ENCODE measurements around the gene GGT1. TPM values are rescaled to one million over a fixed set of nuclear protein-coding genes. Genes with fewer than 3 reads are reported as not detected.
A peak's percentile ranks its signal among the peaks of the same experiment; 100 is the strongest.

GGT1 gene
- total and polyA plus RNA-seq, 5 donors from 2014 or later = 12.9 to 23.4 (median 16.8) TPM

DNA sequence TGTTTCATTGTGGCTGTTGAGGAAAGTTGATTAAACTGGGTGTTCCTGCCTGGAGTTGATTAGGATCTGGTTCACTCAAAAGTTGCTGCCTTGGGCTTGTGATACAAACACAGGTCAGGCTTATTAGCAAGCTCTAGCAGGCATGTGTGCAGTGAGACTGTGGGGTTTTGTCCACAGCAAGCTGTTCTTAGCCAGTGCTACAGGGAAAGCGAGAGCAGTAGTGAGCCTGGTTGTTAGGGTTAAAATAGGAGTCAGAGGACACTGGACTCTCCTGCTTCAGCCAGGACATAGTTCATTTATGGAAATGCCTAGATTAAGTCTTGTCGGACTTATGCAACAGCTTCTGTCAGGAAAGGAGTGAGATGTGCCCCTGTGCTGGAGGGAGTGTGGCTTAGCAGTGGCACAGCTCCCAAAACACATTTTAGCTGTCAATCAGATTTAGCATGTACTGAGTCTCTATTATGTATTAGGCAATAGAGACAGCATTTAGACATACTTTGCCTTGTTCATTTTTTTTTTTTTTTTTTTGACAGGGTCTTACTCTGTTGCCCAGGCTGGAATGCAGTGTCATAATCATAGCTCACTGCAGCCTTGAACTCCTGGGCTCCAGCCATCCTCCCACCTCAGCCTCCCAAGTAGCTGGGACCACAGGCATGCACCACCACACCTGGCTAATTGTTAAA, 38.5 kb upstream of the GGT1 start:
- Mint-ChIP-seq H3K9me3 (no peaks in the 10 kb centered on the region), H3K27me3 (no peaks in the 10 kb centered on the region), H3K27ac (peak overlapping the region; percentile 5 to 79 (median 18)), H3K36me3 (peaks cover 22% of the 10 kb centered on the region), H3K4me3 (peak overlapping the region in 2 of 4 donors; percentile 13 to 19), H3K4me1 (peaks cover 10 to 59% (median 30%) of the 10 kb centered on the region in 4 donors)
- peaks cover 59% of the 10 kb centered on the region for H3K36me3 ChIP-seq (ENCODE audit: control insufficient read depth, insufficient read depth, low read length)
- no peak overlapping the region for H3K27ac ChIP-seq (ENCODE audit: insufficient read depth, low read length, poor library complexity, severe bottlenecking)
- peaks cover 16% of the 10 kb centered on the region for H3K4me1 ChIP-seq (ENCODE audit: control insufficient read depth, insufficient read depth, low read length, poor library complexity, severe bottlenecking)
- no peaks in the 10 kb centered on the region for H3K27me3 ChIP-seq (ENCODE audit: control insufficient read depth, insufficient read depth, low read length)
- ATAC-seq (ENCODE audit: low read depth in 2 of 2) (no peak), DNase-seq (no peak)
- H3K9me3 ChIP-seq (ENCODE audit: control insufficient read depth in 2 of 2, low read length in 2 of 2) = no peaks in the 10 kb centered on the region
- no peak overlapping the region for H3K4me3 ChIP-seq (ENCODE audit: low read depth, low read length)

DNA sequence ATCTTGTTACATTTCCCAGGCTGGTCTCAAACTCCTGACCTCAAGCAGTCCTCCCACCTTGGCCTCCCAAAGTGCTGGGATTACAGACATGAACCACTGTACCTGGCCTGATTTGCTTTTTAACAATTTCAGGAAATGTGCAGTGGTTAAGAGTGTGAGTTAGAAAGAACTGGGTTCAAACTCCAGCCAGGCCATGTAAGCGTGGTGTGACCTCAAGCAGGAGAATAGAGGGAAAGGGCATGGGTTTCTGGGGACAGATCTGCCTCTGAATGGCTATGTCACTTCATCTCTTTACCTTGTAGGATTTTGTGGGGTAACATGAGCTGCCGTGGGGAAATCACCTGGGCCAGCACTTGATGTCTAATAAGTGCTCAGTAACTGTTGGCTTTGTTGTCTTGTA, 37.9 kb upstream of the GGT1 start:
- Mint-ChIP-seq H3K27me3 (no peaks in the 10 kb centered on the region), H3K27ac (peak overlapping the region in 2 of 3 donors; percentile 18 to 71), H3K36me3 (peaks cover 28% of the 10 kb centered on the region), H3K4me1 (peaks cover 10 to 55% (median 29%) of the 10 kb centered on the region in 4 donors), H3K4me3 (peak overlapping the region in 1 of 4 donors; percentile 25), H3K9me3 (no peaks in the 10 kb centered on the region)
- H3K9me3 ChIP-seq (ENCODE audit: control insufficient read depth in 2 of 2, low read length in 2 of 2) = no peaks in the 10 kb centered on the region
- peaks cover 62% of the 10 kb centered on the region for H3K36me3 ChIP-seq (ENCODE audit: control insufficient read depth, insufficient read depth, low read length)
- no peaks in the 10 kb centered on the region for H3K27me3 ChIP-seq (ENCODE audit: control insufficient read depth, insufficient read depth, low read length)
- H3K4me1 ChIP-seq (ENCODE audit: control insufficient read depth, insufficient read depth, low read length, poor library complexity, severe bottlenecking) = peaks cover 16% of the 10 kb centered on the region
- ATAC-seq (ENCODE audit: low read depth in 2 of 2) (no peak), DNase-seq (no peak)
- H3K27ac ChIP-seq (ENCODE audit: insufficient read depth, low read length, poor library complexity, severe bottlenecking) = no peak overlapping the region
- H3K4me3 ChIP-seq (ENCODE audit: low read depth, low read length) = no peak overlapping the region

DNA sequence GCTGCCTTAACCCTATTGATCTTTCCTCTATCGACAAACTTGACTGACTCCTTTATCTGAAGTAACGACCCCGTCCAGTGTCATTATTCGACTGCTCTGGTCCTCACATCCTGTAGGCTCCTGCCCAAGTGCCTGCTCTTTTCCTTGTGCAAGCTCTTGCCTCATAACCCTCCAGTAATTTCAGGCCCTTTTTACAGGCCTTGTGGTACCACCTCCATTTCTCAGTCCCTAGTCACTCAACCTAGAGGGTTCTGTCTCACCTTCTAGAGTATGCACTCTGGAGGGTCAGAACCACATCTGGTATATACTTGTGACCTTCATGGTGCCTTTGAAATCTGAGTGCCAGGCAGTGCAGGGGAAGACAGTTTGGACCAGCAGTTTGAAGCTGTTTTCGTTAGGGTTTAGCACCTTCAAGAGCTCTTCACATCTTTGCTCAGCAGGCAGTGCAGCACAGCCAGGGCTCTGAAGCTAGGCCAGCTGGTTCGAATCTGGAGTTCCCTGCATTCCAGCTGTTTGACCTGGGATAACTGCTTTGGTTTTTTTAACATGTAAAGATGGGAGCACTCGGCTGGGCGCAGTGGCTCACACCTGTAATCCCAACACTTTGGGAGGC, 36.0 kb upstream of the GGT1 start:
- H3K4me3 Mint-ChIP-seq = no peak overlapping the region
- Histone ChIP-seq H3K36me3 (ENCODE audit: control insufficient read depth, insufficient read depth, low read length) (peaks cover 69% of the 10 kb centered on the region), H3K9me3 (ENCODE audit: control insufficient read depth in 2 of 2, low read length in 2 of 2) (no peaks in the 10 kb centered on the region), H3K4me1 (ENCODE audit: control insufficient read depth, insufficient read depth, low read length, poor library complexity, severe bottlenecking) (peaks cover 12% of the 10 kb centered on the region), H3K27me3 (ENCODE audit: control insufficient read depth, insufficient read depth, low read length) (no peaks in the 10 kb centered on the region), H3K4me3 (ENCODE audit: low read depth, low read length) (no peak overlapping the region), H3K27ac (ENCODE audit: insufficient read depth, low read length, poor library complexity, severe bottlenecking) (no peak overlapping the region)
- H3K4me1 Mint-ChIP-seq = peaks cover 10 to 46% (median 26%) of the 10 kb centered on the region in 4 donors
- no peaks in the 10 kb centered on the region for H3K27me3 Mint-ChIP-seq
- H3K36me3 Mint-ChIP-seq = peaks cover 30% of the 10 kb centered on the region
- DNase-seq = no peak
- H3K9me3 Mint-ChIP-seq = no peaks in the 10 kb centered on the region
- H3K27ac Mint-ChIP-seq = peak overlapping the region in 2 of 3 donors; percentile 42 to 69
- ATAC-seq (ENCODE audit: low read depth in 2 of 2) = no peak

DNA sequence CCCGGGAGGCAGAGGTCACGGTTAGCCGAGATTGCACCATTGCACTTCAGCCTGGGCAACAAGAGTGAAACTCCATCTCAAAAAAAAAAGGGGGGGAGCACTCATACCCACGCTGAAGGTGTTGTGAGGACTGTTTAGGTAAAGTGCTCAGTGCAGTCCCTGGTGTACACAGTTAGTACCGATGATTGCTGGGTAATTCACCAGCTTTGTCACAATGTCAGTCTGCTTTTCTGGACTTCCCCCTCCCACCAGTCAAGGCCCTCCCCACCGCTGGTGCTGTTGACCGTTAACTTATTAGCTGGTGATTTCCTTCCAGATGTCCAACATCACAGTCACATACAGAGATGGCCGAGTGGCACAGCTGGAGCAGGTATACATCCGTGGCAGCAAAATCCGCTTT, 35.3 kb upstream of the GGT1 start:
- no peaks in the 10 kb centered on the region for H3K9me3 Mint-ChIP-seq
- H3K27me3 Mint-ChIP-seq = no peaks in the 10 kb centered on the region
- H3K4me1 Mint-ChIP-seq = peaks cover 10 to 43% (median 24%) of the 10 kb centered on the region in 4 donors
- peaks cover 32% of the 10 kb centered on the region for H3K36me3 Mint-ChIP-seq
- Histone ChIP-seq H3K4me1 (ENCODE audit: control insufficient read depth, insufficient read depth, low read length, poor library complexity, severe bottlenecking) (peaks cover 12% of the 10 kb centered on the region), H3K27ac (ENCODE audit: insufficient read depth, low read length, poor library complexity, severe bottlenecking) (no peak overlapping the region), H3K36me3 (ENCODE audit: control insufficient read depth, insufficient read depth, low read length) (peaks cover 71% of the 10 kb centered on the region), H3K27me3 (ENCODE audit: control insufficient read depth, insufficient read depth, low read length) (no peaks in the 10 kb centered on the region), H3K4me3 (ENCODE audit: low read depth, low read length) (no peak overlapping the region), H3K9me3 (ENCODE audit: control insufficient read depth in 2 of 2, low read length in 2 of 2) (no peaks in the 10 kb centered on the region)
- DNase-seq (no peak), ATAC-seq (ENCODE audit: low read depth in 2 of 2) (no peak)
- H3K4me3 Mint-ChIP-seq = no peak overlapping the region
- H3K27ac Mint-ChIP-seq = peak overlapping the region in 1 of 3 donors; percentile 69

DNA sequence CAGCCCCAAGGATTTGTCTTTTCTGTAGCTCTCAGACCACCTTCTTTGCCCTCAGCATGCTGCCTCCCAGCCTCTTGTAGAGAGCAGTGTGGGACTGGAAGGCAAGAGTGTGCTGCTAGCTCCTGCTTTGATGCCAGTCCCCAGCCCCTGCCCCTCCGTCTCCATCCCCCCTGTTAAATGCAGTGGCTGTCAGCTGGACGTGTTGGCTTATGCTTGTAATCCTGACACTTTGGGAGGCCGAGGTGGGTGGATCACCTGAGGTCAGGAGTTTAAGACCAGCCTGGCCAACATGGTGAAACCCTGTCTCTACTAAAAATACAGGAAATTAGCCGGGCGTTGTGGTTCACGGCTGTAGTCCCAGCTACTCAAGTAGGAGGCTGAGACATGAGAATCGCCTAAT, 31.7 kb upstream of the GGT1 start:
- H3K4me3 Mint-ChIP-seq = no peak overlapping the region
- no peak overlapping the region for H3K27ac Mint-ChIP-seq
- H3K36me3 Mint-ChIP-seq = peaks cover 45% of the 10 kb centered on the region

DNA sequence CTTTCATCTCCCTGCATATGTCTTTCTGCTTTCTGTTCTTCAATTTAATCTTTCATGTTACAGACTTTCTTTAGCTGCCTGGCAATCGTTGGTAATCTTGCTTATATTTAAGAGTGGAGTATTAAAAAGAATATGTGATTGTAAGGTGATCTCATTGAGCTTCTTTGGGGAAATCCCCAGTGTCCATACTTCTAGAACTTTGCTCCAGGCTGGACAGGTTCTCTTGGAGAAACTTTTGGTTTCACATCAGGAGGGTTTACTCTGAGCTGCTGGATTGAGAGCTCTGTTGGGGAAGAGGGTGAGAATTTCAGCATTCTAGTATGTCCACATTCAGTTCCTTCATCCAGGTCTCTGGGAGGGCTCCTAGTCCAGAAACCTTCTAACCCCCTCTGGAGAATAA, 26.2 kb upstream of the GGT1 start:
- peaks cover 31% of the 10 kb centered on the region for H3K36me3 Mint-ChIP-seq
- H3K27me3 Mint-ChIP-seq = no peaks in the 10 kb centered on the region
- Histone ChIP-seq H3K36me3 (ENCODE audit: control insufficient read depth, insufficient read depth, low read length) (peaks cover 36% of the 10 kb centered on the region), H3K27me3 (ENCODE audit: control insufficient read depth, insufficient read depth, low read length) (no peaks in the 10 kb centered on the region), H3K9me3 (ENCODE audit: control insufficient read depth in 2 of 2, low read length in 2 of 2) (no peaks in the 10 kb centered on the region), H3K4me3 (ENCODE audit: low read depth, low read length) (no peak overlapping the region), H3K27ac (ENCODE audit: insufficient read depth, low read length, poor library complexity, severe bottlenecking) (no peak overlapping the region), H3K4me1 (ENCODE audit: control insufficient read depth, insufficient read depth, low read length, poor library complexity, severe bottlenecking) (no peaks in the 10 kb centered on the region)
- no peak for DNase-seq
- ATAC-seq (ENCODE audit: low read depth in 2 of 2) = no peak
- H3K4me1 Mint-ChIP-seq = peaks cover 0 to 5% (median 5%) of the 10 kb centered on the region in 4 donors
- peak overlapping the region in 1 of 3 donors; percentile 1 for H3K27ac Mint-ChIP-seq
- H3K4me3 Mint-ChIP-seq = no peak overlapping the region
- no peaks in the 10 kb centered on the region for H3K9me3 Mint-ChIP-seq

More for the DNA sequence above, 31.7 kb upstream of the GGT1 start:
- ATAC-seq (ENCODE audit: low read depth in 2 of 2) = no peak
- H3K9me3 ChIP-seq (ENCODE audit: control insufficient read depth in 2 of 2, low read length in 2 of 2) = no peaks in the 10 kb centered on the region
- H3K27me3 Mint-ChIP-seq = no peaks in the 10 kb centered on the region
- H3K4me1 ChIP-seq (ENCODE audit: control insufficient read depth, insufficient read depth, low read length, poor library complexity, severe bottlenecking) = no peaks in the 10 kb centered on the region
- no peak overlapping the region for H3K27ac ChIP-seq (ENCODE audit: insufficient read depth, low read length, poor library complexity, severe bottlenecking)
- H3K4me3 ChIP-seq (ENCODE audit: low read depth, low read length) = no peak overlapping the region
- peaks cover 76% of the 10 kb centered on the region for H3K36me3 ChIP-seq (ENCODE audit: control insufficient read depth, insufficient read depth, low read length)
- no peaks in the 10 kb centered on the region for H3K27me3 ChIP-seq (ENCODE audit: control insufficient read depth, insufficient read depth, low read length)
- no peaks in the 10 kb centered on the region for H3K9me3 Mint-ChIP-seq
- H3K4me1 Mint-ChIP-seq = peaks cover 5 to 8% (median 6%) of the 10 kb centered on the region in 4 donors
- no peak for DNase-seq

DNA sequence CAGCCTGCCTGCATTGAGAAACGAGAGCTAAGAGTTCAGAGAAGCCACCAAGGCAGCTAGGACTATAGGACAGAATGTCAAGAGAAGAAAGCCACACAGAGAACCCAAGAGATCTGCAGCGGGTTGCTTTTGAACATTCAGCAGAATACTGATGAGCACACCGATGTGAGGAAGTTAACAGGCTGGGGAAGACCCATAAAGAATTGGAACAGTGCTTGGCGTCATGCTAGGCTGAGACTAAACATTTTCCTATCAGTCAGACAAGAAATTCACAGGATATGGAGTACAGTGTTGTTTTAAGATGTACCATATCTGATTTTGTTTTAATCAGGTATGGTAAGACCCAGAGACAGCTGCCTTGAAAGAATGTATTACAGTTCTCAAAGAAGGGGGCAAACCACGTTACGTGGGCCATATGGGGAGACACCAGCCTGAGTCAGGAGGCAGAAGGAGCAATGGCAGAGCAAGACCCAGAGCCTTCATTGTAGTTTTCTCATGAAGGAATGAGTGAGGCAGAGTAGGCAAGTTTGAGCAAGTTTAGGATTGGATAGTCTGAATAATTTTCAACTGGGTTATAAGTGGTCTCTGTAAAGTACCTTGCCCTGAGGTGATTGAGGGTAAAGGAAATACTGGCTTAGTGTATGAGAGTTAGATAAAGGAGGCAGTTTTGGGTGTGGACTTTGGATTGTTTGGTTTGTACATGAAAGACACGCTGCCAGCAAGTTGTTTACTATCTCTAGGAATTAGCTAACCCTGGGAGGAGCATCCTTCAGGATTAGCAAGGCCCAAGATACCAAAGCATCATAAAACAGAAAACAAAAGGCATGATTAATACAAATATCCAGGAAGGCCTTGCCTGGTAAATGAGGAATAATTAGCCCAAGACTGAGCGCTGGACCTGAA, 24.4 kb upstream of the GGT1 start:
- no peaks in the 10 kb centered on the region for H3K27me3 Mint-ChIP-seq
- peaks cover 20% of the 10 kb centered on the region for H3K36me3 ChIP-seq (ENCODE audit: control insufficient read depth, insufficient read depth, low read length)
- H3K36me3 Mint-ChIP-seq = peaks cover 16% of the 10 kb centered on the region
- H3K27ac ChIP-seq (ENCODE audit: insufficient read depth, low read length, poor library complexity, severe bottlenecking) = no peak overlapping the region
- no peak overlapping the region for H3K4me3 ChIP-seq (ENCODE audit: low read depth, low read length)
- H3K4me1 Mint-ChIP-seq = peaks cover 0 to 5% (median 5%) of the 10 kb centered on the region in 4 donors
- ATAC-seq (ENCODE audit: low read depth in 2 of 2) = no peak
- H3K9me3 ChIP-seq (ENCODE audit: control insufficient read depth in 2 of 2, low read length in 2 of 2) = no peaks in the 10 kb centered on the region
- no peak for DNase-seq
- no peak overlapping the region for H3K4me3 Mint-ChIP-seq
- no peaks in the 10 kb centered on the region for H3K9me3 Mint-ChIP-seq
- H3K27me3 ChIP-seq (ENCODE audit: control insufficient read depth, insufficient read depth, low read length) = no peaks in the 10 kb centered on the region
- H3K27ac Mint-ChIP-seq = peak overlapping the region in 1 of 3 donors; percentile 16
- H3K4me1 ChIP-seq (ENCODE audit: control insufficient read depth, insufficient read depth, low read length, poor library complexity, severe bottlenecking) = no peaks in the 10 kb centered on the region
